ENCODE data around the gene TSNAXIP1. TPM values are rescaled to one million over a fixed set of nuclear protein-coding genes. Genes with fewer than 3 reads are reported as not detected.

The TSNAXIP1 gene
- total and polyA plus RNA-seq, 10 of the 15 experiments (the other 5 are each of a cell fraction or from before 2014, with no cell fraction given): 0.09 to 0.63 (median 0.37) TPM; not detected in 1

DNA sequence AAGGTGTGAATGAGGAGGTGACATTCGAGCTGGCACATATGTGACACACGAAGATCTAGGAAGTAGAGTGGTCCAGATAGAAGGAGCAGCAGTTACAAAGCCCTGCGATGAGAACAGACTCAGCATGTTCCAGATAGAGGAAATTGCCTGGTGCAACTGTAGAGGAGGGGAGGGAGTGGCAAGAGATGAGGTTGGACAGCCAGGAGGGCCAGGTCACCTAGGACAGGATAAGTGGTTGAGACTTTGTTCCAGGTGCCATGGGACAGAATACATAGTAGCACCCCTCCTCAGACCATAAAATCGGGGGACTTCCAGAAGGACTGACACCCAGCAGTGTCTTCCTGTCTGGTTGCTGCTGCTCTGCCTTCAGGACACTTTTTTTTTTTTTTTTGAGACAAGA lies 51.8 kb downstream of the TSNAXIP1 start:
- DNase-seq (ENCODE audit: low read depth, low spot score) (no peak), FAIRE-seq (no peak), ATAC-seq (no peak)
- Histone ChIP-seq H3K27me3 (replicated peaks in 1 of 2; ENCODE audit: control insufficient read depth in 2 of 2, insufficient read depth in 2 of 2, low read length in 1 of 2) (no peaks in the 10 kb centered on the region), H3K4me2 (ENCODE audit: control insufficient read depth, insufficient read depth) (no peak overlapping the region), H3K36me3 (ENCODE audit: control insufficient read depth in 2 of 2, insufficient read depth in 2 of 2, low read length in 1 of 2) (peaks cover 6 to 7% of the 10 kb centered on the region in 2 experiments; a peak in 3 of 4 replicates), H3K79me2 (ENCODE audit: control insufficient read depth, insufficient read depth, low read length) (peaks cover 56% of the 10 kb centered on the region), H3K4me1 (ENCODE audit: control insufficient read depth, insufficient read depth, low read length) (no peaks in the 10 kb centered on the region), H3K27ac (ENCODE audit: control insufficient read depth, insufficient read depth) (no peak overlapping the region), H3K9me3 (replicated peaks; ENCODE audit: control insufficient read depth, insufficient read depth, low read length) (no peaks in the 10 kb centered on the region), H4K20me1 (ENCODE audit: control insufficient read depth, insufficient read depth) (0 out of 2 replicates have a peak, but pooled peaks cover 9% of the 10 kb centered on the region), H2AFZ (ENCODE audit: control insufficient read depth, low read depth, low read length) (no peak overlapping the region), H3K4me3 (no peak overlapping the region), H3K9ac (ENCODE audit: control insufficient read depth, insufficient read depth, low read length) (no peak overlapping the region)
- in situ Hi-C loops (cut with MboI): no loop called here
- WGBS (ENCODE audit: insufficient coverage, insufficient replicate concordance, low lambda C conversion rate, missing lambda C conversion rate): 58% methylated on average over 4 of the region's 4 CpGs
- ChIA-PET POLR2A (interaction anchor here (0.6 kb wide), 2 partner anchors 15 to 358 kb away, joined by 3 read pairs; no protein-coding TSS in a partner anchor), CTCF (no interaction called here), RAD21 (ENCODE audit: unreplicated experiment) (no interaction called here), SMC1A (ENCODE audit: uncharacterized antibody, unreplicated experiment) (no interaction called here)
- TF ChIP-seq EGR1 (IDR thresholded peaks at IDR 0.05; ENCODE audit: borderline replicate concordance in 1 of 2, low read depth in 2 of 2, low read length in 2 of 2) (no peak), RUNX3 (IDR thresholded peaks at IDR 0.05; ENCODE audit: low read length) (no peak), IRF3 (IDR thresholded peaks at IDR 0.05) (no peak), ZBTB33 (IDR thresholded peaks at IDR 0.05) (no peak), ESRRA (IDR thresholded peaks at IDR 0.05; ENCODE audit: low read length) (no peak), POLR2AphosphoS2 (IDR thresholded peaks at IDR 0.05; ENCODE audit: low read depth, low read length) (no peak), EED (IDR thresholded peaks at IDR 0.05; ENCODE audit: low read depth) (no peak), CEBPZ (IDR thresholded peaks at IDR 0.05; ENCODE audit: low read depth, low read length) (no peak), MTA2 (IDR thresholded peaks at IDR 0.05; ENCODE audit: low read depth) (no peak), CEBPB (IDR thresholded peaks at IDR 0.05; ENCODE audit: borderline replicate concordance in 1 of 2, low read depth in 2 of 2, low read length in 2 of 2) (no peak), STAT3 (IDR thresholded peaks at IDR 0.05; ENCODE audit: low read depth, low read length) (no peak), RELA (IDR thresholded peaks at IDR 0.05; ENCODE audit: borderline replicate concordance, partially characterized antibody) (no peak), RB1 (IDR thresholded peaks at IDR 0.05; ENCODE audit: borderline replicate concordance) (no peak), POLR2AphosphoS5 (IDR thresholded peaks at IDR 0.05; ENCODE audit: low read length) (no peak), ZNF687 (IDR thresholded peaks at IDR 0.05) (no peak)
- intact Hi-C loops (cut with micrococcal nuclease; ENCODE audit: unreplicated experiment): no loop called here
- BruUV-seq (replicated peaks): no TSS peak
